ENCODE data around the gene NBEAL1. TPM values are rescaled to one million over a fixed set of nuclear protein-coding genes. Genes with fewer than 3 reads are reported as not detected.

Gene NBEAL1
- total RNA-seq, 2 experiments from 2014 or later, result 8.3 to 11.2 TPM

DNA sequence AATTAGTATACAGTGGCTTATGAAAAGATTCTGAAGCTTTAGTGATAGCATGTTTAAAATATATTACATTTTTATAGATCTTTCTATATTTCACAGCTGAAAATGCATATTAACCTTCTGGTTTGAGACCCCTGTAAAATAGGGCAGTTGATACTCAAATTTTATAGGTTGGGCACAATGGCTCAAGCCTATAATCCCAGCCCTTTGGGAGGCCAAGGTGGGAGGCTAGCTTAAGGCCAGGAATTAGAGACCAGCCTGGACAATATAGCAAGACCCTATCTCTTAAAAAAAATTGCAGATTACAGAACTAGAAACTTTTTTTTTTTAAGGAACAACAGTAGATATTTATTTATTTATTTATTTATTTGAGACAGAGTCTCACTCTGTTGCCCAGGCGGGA, 31.2 kb downstream of the NBEAL1 start:
- CTCF ChIA-PET, result no interaction called here
- TF ChIP-seq, protein P1, sequence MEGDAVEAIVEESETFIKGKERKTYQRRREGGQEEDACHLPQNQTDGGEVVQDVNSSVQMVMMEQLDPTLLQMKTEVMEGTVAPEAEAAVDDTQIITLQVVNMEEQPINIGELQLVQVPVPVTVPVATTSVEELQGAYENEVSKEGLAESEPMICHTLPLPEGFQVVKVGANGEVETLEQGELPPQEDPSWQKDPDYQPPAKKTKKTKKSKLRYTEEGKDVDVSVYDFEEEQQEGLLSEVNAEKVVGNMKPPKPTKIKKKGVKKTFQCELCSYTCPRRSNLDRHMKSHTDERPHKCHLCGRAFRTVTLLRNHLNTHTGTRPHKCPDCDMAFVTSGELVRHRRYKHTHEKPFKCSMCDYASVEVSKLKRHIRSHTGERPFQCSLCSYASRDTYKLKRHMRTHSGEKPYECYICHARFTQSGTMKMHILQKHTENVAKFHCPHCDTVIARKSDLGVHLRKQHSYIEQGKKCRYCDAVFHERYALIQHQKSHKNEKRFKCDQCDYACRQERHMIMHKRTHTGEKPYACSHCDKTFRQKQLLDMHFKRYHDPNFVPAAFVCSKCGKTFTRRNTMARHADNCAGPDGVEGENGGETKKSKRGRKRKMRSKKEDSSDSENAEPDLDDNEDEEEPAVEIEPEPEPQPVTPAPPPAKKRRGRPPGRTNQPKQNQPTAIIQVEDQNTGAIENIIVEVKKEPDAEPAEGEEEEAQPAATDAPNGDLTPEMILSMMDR (IDR thresholded peaks at IDR 0.05), result no peak
- H3K27ac ChIP-seq (ENCODE audit: low read depth in 1 of 2, low read length in 2 of 2), result no peak overlapping the region
- ATAC-seq (ENCODE audit: poor library complexity) (no peak), DNase-seq (no peak)
- H3K4me1 ChIP-seq (ENCODE audit: insufficient read depth, low read length), result no peaks in the 10 kb centered on the region
- H3K4me3 Mint-ChIP-seq, result no peak overlapping the region
- H3K27ac Mint-ChIP-seq, result no peak overlapping the region
- peaks cover 30% of the 10 kb centered on the region for H3K36me3 Mint-ChIP-seq (ENCODE audit: low read depth)
- no peaks in the 10 kb centered on the region for H3K27me3 ChIP-seq (ENCODE audit: control insufficient read depth in 1 of 2, insufficient read depth in 2 of 2, low read length in 2 of 2)
- no peak overlapping the region for H3K4me3 ChIP-seq (ENCODE audit: low read length)
- POLR2A ChIA-PET, result no interaction called here
- H3K4me1 Mint-ChIP-seq (ENCODE audit: low read depth), result no peaks in the 10 kb centered on the region
- no peaks in the 10 kb centered on the region for H3K9me3 Mint-ChIP-seq
- no peaks in the 10 kb centered on the region for H3K27me3 Mint-ChIP-seq
- H3K36me3 ChIP-seq (ENCODE audit: insufficient read depth, low read length), result peaks cover 4% of the 10 kb centered on the region
- H3K9me3 ChIP-seq (ENCODE audit: control insufficient read depth in 1 of 2, insufficient read depth in 1 of 2, low read length in 2 of 2), result no peaks in the 10 kb centered on the region
- intact Hi-C loops (cut with DNase I, micrococcal nuclease), result no loop called here

DNA sequence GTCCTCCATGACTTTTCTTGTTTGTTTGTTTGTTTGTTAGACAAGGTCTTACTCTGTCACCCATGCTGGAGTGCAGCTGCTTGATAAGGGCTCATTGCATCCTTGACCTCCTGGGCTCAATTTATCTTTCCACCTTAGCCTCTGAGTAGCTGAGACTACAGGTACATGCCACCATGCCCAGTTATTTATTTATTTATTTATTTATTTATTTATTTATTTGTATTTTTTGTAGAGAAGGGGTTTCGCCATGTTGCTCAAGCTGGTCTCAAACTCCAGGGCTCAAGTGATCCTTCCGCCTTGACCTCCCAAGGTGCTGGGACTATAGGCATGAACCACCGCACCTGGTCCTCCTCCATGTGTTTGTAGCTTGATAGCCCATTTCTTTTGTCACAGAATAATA, 37.9 kb downstream of the NBEAL1 start:
- peaks cover 40% of the 10 kb centered on the region for H3K36me3 Mint-ChIP-seq (ENCODE audit: low read depth)
- no peak overlapping the region for H3K27ac Mint-ChIP-seq
- intact Hi-C loops (cut with DNase I, micrococcal nuclease), result no loop called here
- Histone ChIP-seq H3K27ac (ENCODE audit: low read depth in 1 of 2, low read length in 2 of 2) (no peak overlapping the region), H3K4me1 (ENCODE audit: insufficient read depth, low read length) (no peaks in the 10 kb centered on the region), H3K27me3 (ENCODE audit: control insufficient read depth in 1 of 2, insufficient read depth in 2 of 2, low read length in 2 of 2) (no peaks in the 10 kb centered on the region), H3K9me3 (ENCODE audit: control insufficient read depth in 1 of 2, insufficient read depth in 1 of 2, low read length in 2 of 2) (no peaks in the 10 kb centered on the region), H3K36me3 (ENCODE audit: insufficient read depth, low read length) (peaks cover 4% of the 10 kb centered on the region), H3K4me3 (ENCODE audit: low read length) (no peak overlapping the region)
- DNase-seq, result no peak
- ATAC-seq (ENCODE audit: poor library complexity), result no peak
- ChIA-PET POLR2A (no interaction called here), CTCF (interaction anchor here (1.1 kb wide), 1 partner anchor 28 kb away, joined by 3 read pairs; no protein-coding TSS in a partner anchor)
- TF ChIP-seq, protein P1 (IDR thresholded peaks at IDR 0.05), result no peak
- no peaks in the 10 kb centered on the region for H3K9me3 Mint-ChIP-seq
- no peak overlapping the region for H3K4me3 Mint-ChIP-seq
- no peaks in the 10 kb centered on the region for H3K4me1 Mint-ChIP-seq (ENCODE audit: low read depth)
- no peaks in the 10 kb centered on the region for H3K27me3 Mint-ChIP-seq

DNA sequence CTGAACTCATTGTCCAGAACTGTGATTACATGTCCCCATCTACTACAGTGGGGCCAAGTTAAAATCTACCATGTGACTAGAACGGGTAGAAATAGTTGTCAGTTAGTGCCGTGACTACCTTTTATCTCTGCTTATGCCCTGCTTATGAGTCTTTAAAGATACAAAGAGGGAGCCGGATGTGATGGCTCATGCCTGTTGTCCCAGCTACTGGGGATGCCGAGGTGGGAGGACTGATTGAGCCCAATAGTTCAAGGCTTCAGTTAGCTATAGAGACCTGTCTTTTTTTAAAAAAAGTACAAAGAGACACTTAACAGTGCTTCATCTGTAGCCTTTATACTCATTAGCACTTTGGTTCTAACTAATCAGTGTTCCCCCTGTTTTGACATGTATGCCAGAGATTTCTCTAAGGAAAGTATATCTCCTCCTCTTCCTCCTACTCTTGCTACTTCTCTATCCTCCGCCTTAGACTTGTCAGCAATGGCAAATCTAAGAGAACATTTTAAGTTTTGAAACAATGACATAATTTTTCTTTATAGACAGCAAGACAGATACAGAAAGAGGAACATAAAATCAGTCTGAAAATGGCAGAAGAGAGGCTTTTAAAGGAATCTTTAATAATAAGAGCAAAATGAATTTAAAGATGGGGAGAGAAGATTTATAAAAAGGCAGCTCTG, 45.0 kb downstream of the NBEAL1 start:
- no peaks in the 10 kb centered on the region for H3K36me3 ChIP-seq (ENCODE audit: insufficient read depth, low read length)
- TF ChIP-seq, protein P1 (IDR thresholded peaks at IDR 0.05), result no peak
- Mint-ChIP-seq H3K36me3 (ENCODE audit: low read depth) (peaks cover 48% of the 10 kb centered on the region), H3K4me3 (no peak overlapping the region), H3K27me3 (no peaks in the 10 kb centered on the region), H3K27ac (no peak overlapping the region), H3K9me3 (no peaks in the 10 kb centered on the region), H3K4me1 (ENCODE audit: low read depth) (no peaks in the 10 kb centered on the region)
- no peak for ATAC-seq (ENCODE audit: poor library complexity)
- no peaks in the 10 kb centered on the region for H3K4me1 ChIP-seq (ENCODE audit: insufficient read depth, low read length)
- no peak for DNase-seq
- H3K9me3 ChIP-seq (ENCODE audit: control insufficient read depth in 1 of 2, insufficient read depth in 1 of 2, low read length in 2 of 2), result no peaks in the 10 kb centered on the region
- no peak overlapping the region for H3K4me3 ChIP-seq (ENCODE audit: low read length)
- H3K27ac ChIP-seq (ENCODE audit: low read depth in 1 of 2, low read length in 2 of 2), result no peak overlapping the region
- H3K27me3 ChIP-seq (ENCODE audit: control insufficient read depth in 1 of 2, insufficient read depth in 2 of 2, low read length in 2 of 2), result no peaks in the 10 kb centered on the region
- ChIA-PET POLR2A (no interaction called here), CTCF (no interaction called here)
- intact Hi-C loops (cut with DNase I, micrococcal nuclease), result no loop called here
